UCSD-AML1 (cell line): ENCODE measurements around the gene IL24.

Source experiments
- DNase-seq: peaks from one replicate; lab custom pipeline; 2025; ENCODE audit not compliant: unreplicated experiment; lab: John Stamatoyannopoulos, UW

IL24 gene

GRCh38 chr1:206878456-206878855 is 18.8 kb upstream of the IL24 start:
- DNase-seq = no peak

- no peak for DNase-seq
These were observed 16.9 kb upstream of the IL24 start for GRCh38 chr1:206880314-206880713.

- DNase-seq = no peak
These were observed 14.7 kb upstream of the IL24 start for GRCh38 chr1:206882555-206882954.

GRCh38 chr1:206883160-206883559 is 14.1 kb upstream of the IL24 start:
- no peak for DNase-seq

- no peak for DNase-seq
These were observed 13.4 kb upstream of the IL24 start for GRCh38 chr1:206883876-206884275.

GRCh38 chr1:206885341-206886060 is 11.7 kb upstream of the IL24 start:
- no peak for DNase-seq

- no peak for DNase-seq
These were observed 10.4 kb upstream of the IL24 start for GRCh38 chr1:206886831-206887230.

- no peak for DNase-seq
These were observed 9.5 kb upstream of the IL24 start for GRCh38 chr1:206887701-206888100.

GRCh38 chr1:206890125-206891060 is 6.8 kb upstream of the IL24 start:
- no peak for DNase-seq

- no peak for DNase-seq
These were observed 5.8 kb upstream of the IL24 start for GRCh38 chr1:206891412-206891811.

GRCh38 chr1:206892351-206892984 is 4.8 kb upstream of the IL24 start:
- no peak for DNase-seq

- no peak for DNase-seq
These were observed 3.9 kb upstream of the IL24 start for GRCh38 chr1:206893380-206893779.

- DNase-seq = no peak
These were observed 1.9 kb upstream of the IL24 start for GRCh38 chr1:206895325-206895724.

GRCh38 chr1:206895837-206896242 is 1.4 kb upstream of the IL24 start:
- no peak for DNase-seq

GRCh38 chr1:206896261-206896660 is 982 bp upstream of the IL24 start:
- no peak for DNase-seq

- DNase-seq = no peak
These were observed 1.1 kb downstream of the IL24 start for GRCh38 chr1:206898089-206898914.

- DNase-seq = no peak
These were observed 1.7 kb downstream of the IL24 start for GRCh38 chr1:206898915-206899431.

GRCh38 chr1:206899717-206900116 is 2.5 kb downstream of the IL24 start:
- no peak for DNase-seq

GRCh38 chr1:206900149-206900548 is 2.9 kb downstream of the IL24 start:
- no peak for DNase-seq

GRCh38 chr1:206901944-206902343 is 4.7 kb downstream of the IL24 start:
- no peak for DNase-seq

- no peak for DNase-seq
These were observed 5.5 kb downstream of the IL24 start for GRCh38 chr1:206902702-206903101.
